Measurements from ENCODE around the gene PRKCE. TPM values are rescaled to one million over a fixed set of nuclear protein-coding genes. Genes with fewer than 3 reads are reported as not detected.
A peak's percentile ranks its signal among the peaks of the same experiment; 100 is the strongest.

The PRKCE gene
- total RNA-seq, 1 donor from 2014 or later: 85.0 TPM

GRCh38 chr2:45794134-45794617, 142.7 kb downstream of the PRKCE start:
- peaks cover 36% of the 10 kb centered on the region for H3K4me1 ChIP-seq
- H3K4me3 ChIP-seq: no peak overlapping the region
- DNase-seq (no peak), ATAC-seq (peak; percentile 50 to 54)
- no peaks in the 10 kb centered on the region for H3K36me3 ChIP-seq
- TF ChIP-seq CTCF (IDR thresholded peaks at IDR 0.05): no peak
- H3K27ac ChIP-seq: no peak overlapping the region
- H3K27me3 ChIP-seq (ENCODE audit: low read depth): no peaks in the 10 kb centered on the region
- intact Hi-C loops (cut with DNase I): no loop called here
- H3K9me3 ChIP-seq: no peaks in the 10 kb centered on the region

- H3K4me3 ChIP-seq: no peak overlapping the region
- TF ChIP-seq CTCF (IDR thresholded peaks at IDR 0.05): no peak
- no peaks in the 10 kb centered on the region for H3K36me3 ChIP-seq
- no peaks in the 10 kb centered on the region for H3K9me3 ChIP-seq
- ATAC-seq (no peak), DNase-seq (no peak)
- intact Hi-C loops (cut with DNase I): no loop called here
- no peaks in the 10 kb centered on the region for H3K27me3 ChIP-seq (ENCODE audit: low read depth)
- H3K4me1 ChIP-seq: peaks cover 21% of the 10 kb centered on the region
- no peak overlapping the region for H3K27ac ChIP-seq
These were observed 145.0 kb downstream of the PRKCE start for GRCh38 chr2:45796500-45796899.

- ATAC-seq (peak; percentile 33 to 61), DNase-seq (no peak)
- H3K4me3 ChIP-seq: no peak overlapping the region
- H3K27me3 ChIP-seq (ENCODE audit: low read depth): no peaks in the 10 kb centered on the region
- no peaks in the 10 kb centered on the region for H3K36me3 ChIP-seq
- intact Hi-C loops (cut with DNase I): no loop called here
- no peaks in the 10 kb centered on the region for H3K9me3 ChIP-seq
- peaks cover 21% of the 10 kb centered on the region for H3K4me1 ChIP-seq
- TF ChIP-seq CTCF (IDR thresholded peaks at IDR 0.05): no peak
- H3K27ac ChIP-seq: peak overlapping the region; percentile 21
These were observed 146.2 kb downstream of the PRKCE start for GRCh38 chr2:45797451-45798230.

- peaks cover under 1% of the 10 kb centered on the region for H3K4me1 ChIP-seq
- no peak overlapping the region for H3K27ac ChIP-seq
- H3K4me3 ChIP-seq: no peak overlapping the region
- ATAC-seq (no peak), DNase-seq (no peak)
- no peaks in the 10 kb centered on the region for H3K9me3 ChIP-seq
- intact Hi-C loops (cut with DNase I): no loop called here
- TF ChIP-seq CTCF (IDR thresholded peaks at IDR 0.05): no peak
- H3K36me3 ChIP-seq: no peaks in the 10 kb centered on the region
- H3K27me3 ChIP-seq (ENCODE audit: low read depth): no peaks in the 10 kb centered on the region
These were observed 148.4 kb downstream of the PRKCE start for GRCh38 chr2:45799679-45800381.

- Histone ChIP-seq H3K4me1 (no peaks in the 10 kb centered on the region), H3K36me3 (no peaks in the 10 kb centered on the region), H3K27me3 (ENCODE audit: low read depth) (no peaks in the 10 kb centered on the region), H3K9me3 (no peaks in the 10 kb centered on the region), H3K4me3 (no peak overlapping the region), H3K27ac (no peak overlapping the region)
- no peak for ATAC-seq
- intact Hi-C loops (cut with DNase I): no loop called here
- DNase-seq: no peak
- no peak for TF ChIP-seq CTCF (IDR thresholded peaks at IDR 0.05)
These were observed 151.1 kb downstream of the PRKCE start for GRCh38 chr2:45802499-45803138.
